Measurements from ENCODE around the gene MCTP2.

Gene MCTP2

DNA sequence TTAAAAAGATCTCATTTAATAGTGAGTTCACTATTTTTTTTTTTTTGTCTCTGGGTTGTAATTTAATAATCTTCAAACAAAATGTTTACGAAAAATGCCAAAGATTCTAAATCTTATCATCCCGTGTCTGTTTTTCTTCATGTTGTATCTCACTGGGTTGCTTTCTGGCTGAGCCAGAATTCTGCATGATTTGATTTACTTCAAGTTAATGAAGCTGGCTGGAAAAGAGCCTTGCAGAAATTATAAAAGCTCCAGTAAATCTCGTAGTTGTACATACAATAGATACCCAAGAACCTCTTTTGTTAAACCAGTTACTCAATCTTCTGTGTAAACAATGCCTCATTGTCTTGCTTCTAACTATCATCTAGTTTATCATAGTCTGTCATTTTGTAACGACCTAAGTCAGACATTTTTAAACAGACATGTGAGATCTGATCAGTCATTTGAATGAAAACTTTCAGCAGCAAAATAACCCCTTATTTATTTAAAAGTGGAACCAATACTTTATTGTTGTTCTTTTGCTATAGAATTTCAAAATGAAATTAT is 249.0 kb downstream of the MCTP2 start:
- POLR2A ChIA-PET = interaction anchor here (0.7 kb wide), 1 partner anchor 888 kb away, joined by 3 read pairs; no protein-coding TSS in a partner anchor
- H3K4me3 ChIP-seq (ENCODE audit: low read depth, low read length) = no peak overlapping the region
- CTCF ChIA-PET = interaction anchor here (0.6 kb wide), 2 partner anchors 11 to 1047 kb away, joined by 3 read pairs; no protein-coding TSS in a partner anchor

GRCh38 chr15:94485148-94485719 is 253.9 kb downstream of the MCTP2 start:
- POLR2A ChIA-PET = no interaction called here

More for the DNA sequence above, 249.0 kb downstream of the MCTP2 start:
- no peak overlapping the region for H3K27ac ChIP-seq (ENCODE audit: extremely low read depth, low read depth, low read length)
- no peaks in the 10 kb centered on the region for H3K9me3 ChIP-seq (ENCODE audit: control insufficient read depth, insufficient read depth, low read depth, low read length)
- H3K4me1 ChIP-seq (ENCODE audit: control insufficient read depth, insufficient read depth, low read length) = peaks cover 28% of the 10 kb centered on the region
- H3K36me3 ChIP-seq (ENCODE audit: control insufficient read depth in 2 of 2, insufficient read depth in 1 of 2, low read length in 2 of 2) = no peaks in the 10 kb centered on the region
- TF ChIP-seq ZSCAN4 (tag by site-specific recombination; IDR thresholded peaks at IDR 0.05) (no peak), ZNF132 (tag by site-specific recombination; IDR thresholded peaks at IDR 0.05; ENCODE audit: borderline replicate concordance) (no peak), MYNN (tag by site-specific recombination; IDR thresholded peaks at IDR 0.05; ENCODE audit: borderline replicate concordance) (no peak), ZNF830 (tag by site-specific recombination; IDR thresholded peaks at IDR 0.05; ENCODE audit: low read depth) (no peak)
- TF ChIP-seq, protein P1, sequence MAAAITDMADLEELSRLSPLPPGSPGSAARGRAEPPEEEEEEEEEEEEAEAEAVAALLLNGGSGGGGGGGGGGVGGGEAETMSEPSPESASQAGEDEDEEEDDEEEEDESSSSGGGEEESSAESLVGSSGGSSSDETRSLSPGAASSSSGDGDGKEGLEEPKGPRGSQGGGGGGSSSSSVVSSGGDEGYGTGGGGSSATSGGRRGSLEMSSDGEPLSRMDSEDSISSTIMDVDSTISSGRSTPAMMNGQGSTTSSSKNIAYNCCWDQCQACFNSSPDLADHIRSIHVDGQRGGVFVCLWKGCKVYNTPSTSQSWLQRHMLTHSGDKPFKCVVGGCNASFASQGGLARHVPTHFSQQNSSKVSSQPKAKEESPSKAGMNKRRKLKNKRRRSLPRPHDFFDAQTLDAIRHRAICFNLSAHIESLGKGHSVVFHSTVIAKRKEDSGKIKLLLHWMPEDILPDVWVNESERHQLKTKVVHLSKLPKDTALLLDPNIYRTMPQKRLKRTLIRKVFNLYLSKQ (tag by site-specific recombination; IDR thresholded peaks at IDR 0.05; ENCODE audit: borderline replicate concordance) = no peak
- TF ChIP-seq, protein P2, sequence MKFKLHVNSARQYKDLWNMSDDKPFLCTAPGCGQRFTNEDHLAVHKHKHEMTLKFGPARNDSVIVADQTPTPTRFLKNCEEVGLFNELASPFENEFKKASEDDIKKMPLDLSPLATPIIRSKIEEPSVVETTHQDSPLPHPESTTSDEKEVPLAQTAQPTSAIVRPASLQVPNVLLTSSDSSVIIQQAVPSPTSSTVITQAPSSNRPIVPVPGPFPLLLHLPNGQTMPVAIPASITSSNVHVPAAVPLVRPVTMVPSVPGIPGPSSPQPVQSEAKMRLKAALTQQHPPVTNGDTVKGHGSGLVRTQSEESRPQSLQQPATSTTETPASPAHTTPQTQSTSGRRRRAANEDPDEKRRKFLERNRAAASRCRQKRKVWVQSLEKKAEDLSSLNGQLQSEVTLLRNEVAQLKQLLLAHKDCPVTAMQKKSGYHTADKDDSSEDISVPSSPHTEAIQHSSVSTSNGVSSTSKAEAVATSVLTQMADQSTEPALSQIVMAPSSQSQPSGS (tag by site-specific recombination; IDR thresholded peaks at IDR 0.05; ENCODE audit: low read depth) = no peak

DNA sequence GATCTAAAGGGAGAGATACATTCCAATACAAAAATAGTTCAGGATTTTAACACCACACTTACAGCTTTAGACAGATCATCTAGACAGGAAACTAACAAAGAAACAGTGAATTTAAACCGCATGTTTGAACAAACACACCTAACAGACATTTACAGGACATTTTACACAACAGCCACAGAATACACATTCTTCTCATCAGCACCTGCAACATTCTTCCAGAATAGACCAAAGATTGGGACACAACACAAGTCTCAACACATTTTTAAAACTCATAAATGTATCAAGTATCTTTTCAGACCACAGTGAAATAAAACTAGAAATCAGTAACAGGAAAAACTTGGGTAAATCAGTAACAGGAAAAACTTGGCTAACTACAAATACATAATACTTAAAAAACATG is 256.3 kb downstream of the MCTP2 start:
- TF ChIP-seq ZSCAN23 (tag by site-specific recombination; IDR thresholded peaks at IDR 0.05) (no peak), ZNF555 (tag by site-specific recombination; conservative IDR thresholded peaks at IDR 0.05) (no peak), ZNF2 (tag by site-specific recombination; IDR thresholded peaks at IDR 0.05) (no peak), ZNF701 (tag by site-specific recombination; IDR thresholded peaks at IDR 0.05) (no peak), ZBTB8A (tag by site-specific recombination; IDR thresholded peaks at IDR 0.05) (no peak), ZNF133 (tag by site-specific recombination; IDR thresholded peaks at IDR 0.05) (no peak), ZNF391 (tag by site-specific recombination; IDR thresholded peaks at IDR 0.05; ENCODE audit: borderline replicate concordance, low read depth) (no peak), ZNF157 (tag by site-specific recombination; IDR thresholded peaks at IDR 0.05) (no peak), ZBTB26 (tag by site-specific recombination; optimal IDR thresholded peaks at IDR 0.05) (no peak), ZBTB17 (tag by site-specific recombination; IDR thresholded peaks at IDR 0.05) (no peak), ZNF561 (tag by site-specific recombination; IDR thresholded peaks at IDR 0.05; ENCODE audit: borderline replicate concordance) (no peak)
- Histone ChIP-seq H3K36me3 (ENCODE audit: control insufficient read depth in 2 of 2, insufficient read depth in 1 of 2, low read length in 2 of 2) (no peaks in the 10 kb centered on the region), H3K27ac (ENCODE audit: extremely low read depth, low read depth, low read length) (no peak overlapping the region), H3K4me3 (ENCODE audit: low read depth, low read length) (no peak overlapping the region), H3K9me3 (ENCODE audit: control insufficient read depth, insufficient read depth, low read depth, low read length) (no peaks in the 10 kb centered on the region), H3K4me1 (ENCODE audit: control insufficient read depth, insufficient read depth, low read length) (no peaks in the 10 kb centered on the region)
- ChIA-PET CTCF (no interaction called here), POLR2A (no interaction called here)

More at GRCh38 chr15:94485148-94485719, 253.9 kb downstream of the MCTP2 start:
- TF ChIP-seq ZNF658 (tag by site-specific recombination; IDR thresholded peaks at IDR 0.05) (no peak), ZNF530 (tag by site-specific recombination; IDR thresholded peaks at IDR 0.05; ENCODE audit: low read depth) (no peak)
- CTCF ChIA-PET = interaction anchor here (0.6 to 1.1 kb wide), 3 partner anchors 13 to 539 kb away, joined by 3 to 4 read pairs (median 3); no protein-coding TSS in a partner anchor
- Histone ChIP-seq H3K4me3 (ENCODE audit: low read depth, low read length) (no peak overlapping the region), H3K9me3 (ENCODE audit: control insufficient read depth, insufficient read depth, low read depth, low read length) (no peaks in the 10 kb centered on the region), H3K36me3 (ENCODE audit: control insufficient read depth in 2 of 2, insufficient read depth in 1 of 2, low read length in 2 of 2) (no peaks in the 10 kb centered on the region), H3K4me1 (ENCODE audit: control insufficient read depth, insufficient read depth, low read length) (peaks cover 4% of the 10 kb centered on the region), H3K27ac (ENCODE audit: extremely low read depth, low read depth, low read length) (no peak overlapping the region)
